GM20000 (cell line): ENCODE results near the gene GLP1R.

Experiments used
- DNase-seq: peaks from one replicate; pipeline ENCODE4 v3.0.0; 2012; ENCODE audit warnings: low spot score
- TF ChIP-seq, protein P1 (sequence below): IDR thresholded peaks from 2 replicates; pipeline ENCODE4 v1.5.1; 2012; ENCODE audit warnings: mild to moderate bottlenecking, control low read depth; ENCODE audit errors: extremely low read depth, missing control alignments

GLP1R gene

DNA sequence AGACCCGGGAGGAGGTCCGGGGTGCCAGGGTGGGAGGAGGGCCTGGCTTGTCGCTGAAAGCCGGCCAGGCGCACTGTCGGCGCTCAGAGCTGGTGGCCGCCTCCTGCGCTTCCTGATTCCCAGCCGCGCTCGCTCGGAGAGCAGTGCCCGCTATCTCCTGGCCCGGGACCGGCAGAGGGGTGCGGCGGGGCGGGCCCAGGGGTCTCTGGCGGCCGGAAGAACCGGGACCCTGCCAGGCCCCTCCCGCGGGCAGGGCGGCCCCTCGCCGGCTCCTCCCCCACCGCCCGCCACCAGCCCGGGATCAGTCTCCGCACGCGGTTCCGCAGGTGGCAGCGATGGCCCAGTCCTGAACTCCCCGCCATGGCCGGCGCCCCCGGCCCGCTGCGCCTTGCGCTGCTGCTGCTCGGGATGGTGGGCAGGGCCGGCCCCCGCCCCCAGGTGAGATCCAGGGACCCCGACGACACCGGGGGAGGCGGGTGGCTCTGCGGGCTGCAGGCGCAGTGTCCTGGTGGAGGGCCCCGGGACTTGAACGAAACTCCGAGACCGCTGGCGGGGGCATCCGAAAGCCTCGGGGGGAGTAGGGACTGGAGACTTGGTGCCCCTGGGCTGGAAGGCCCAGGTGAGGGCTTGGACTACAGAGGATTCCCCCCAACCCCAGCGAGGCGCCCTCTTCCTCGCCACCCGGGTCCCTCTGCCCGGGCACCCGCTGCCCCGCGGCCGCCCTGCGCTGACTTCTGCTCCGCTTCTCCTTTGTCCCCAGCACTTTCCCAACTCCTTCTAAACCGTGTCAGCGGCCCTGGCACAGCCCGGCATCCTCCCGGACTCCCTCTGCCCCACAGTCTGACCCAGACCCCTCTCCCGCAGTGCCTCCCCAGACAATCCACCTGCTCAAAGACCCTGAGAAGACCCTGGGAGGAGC lies at the start of gene GLP1R:
Gene GLP1R, plus strand, starts transcription at position 301 of the 919 bp plus-strand sequence. Its CDS starts 60 bp downstream, at position 361.
- TF ChIP-seq, protein P1, sequence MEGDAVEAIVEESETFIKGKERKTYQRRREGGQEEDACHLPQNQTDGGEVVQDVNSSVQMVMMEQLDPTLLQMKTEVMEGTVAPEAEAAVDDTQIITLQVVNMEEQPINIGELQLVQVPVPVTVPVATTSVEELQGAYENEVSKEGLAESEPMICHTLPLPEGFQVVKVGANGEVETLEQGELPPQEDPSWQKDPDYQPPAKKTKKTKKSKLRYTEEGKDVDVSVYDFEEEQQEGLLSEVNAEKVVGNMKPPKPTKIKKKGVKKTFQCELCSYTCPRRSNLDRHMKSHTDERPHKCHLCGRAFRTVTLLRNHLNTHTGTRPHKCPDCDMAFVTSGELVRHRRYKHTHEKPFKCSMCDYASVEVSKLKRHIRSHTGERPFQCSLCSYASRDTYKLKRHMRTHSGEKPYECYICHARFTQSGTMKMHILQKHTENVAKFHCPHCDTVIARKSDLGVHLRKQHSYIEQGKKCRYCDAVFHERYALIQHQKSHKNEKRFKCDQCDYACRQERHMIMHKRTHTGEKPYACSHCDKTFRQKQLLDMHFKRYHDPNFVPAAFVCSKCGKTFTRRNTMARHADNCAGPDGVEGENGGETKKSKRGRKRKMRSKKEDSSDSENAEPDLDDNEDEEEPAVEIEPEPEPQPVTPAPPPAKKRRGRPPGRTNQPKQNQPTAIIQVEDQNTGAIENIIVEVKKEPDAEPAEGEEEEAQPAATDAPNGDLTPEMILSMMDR, result no peak
- no peak for DNase-seq

DNA sequence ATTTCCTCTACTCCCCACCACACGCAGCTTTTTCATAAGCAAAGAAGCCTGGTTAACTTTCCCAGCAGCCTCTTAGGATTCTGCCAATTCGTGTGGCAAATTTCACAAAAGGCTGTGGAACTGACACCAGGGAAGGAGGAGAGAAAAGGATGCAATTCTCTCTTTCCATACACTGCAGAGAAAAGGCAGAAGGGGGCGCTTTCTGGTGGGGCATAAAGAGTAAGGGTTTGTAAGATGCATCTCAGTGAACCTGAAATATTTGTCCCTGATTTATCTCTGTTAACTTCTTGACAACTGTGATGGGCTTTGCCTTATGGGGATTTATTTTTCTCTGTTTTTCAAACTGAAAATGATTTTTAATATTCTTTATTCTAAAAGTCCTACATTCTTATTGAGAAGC lies 45.5 kb upstream of the GLP1R start:
- TF ChIP-seq, protein P1, result no peak
- no peak for DNase-seq

DNA sequence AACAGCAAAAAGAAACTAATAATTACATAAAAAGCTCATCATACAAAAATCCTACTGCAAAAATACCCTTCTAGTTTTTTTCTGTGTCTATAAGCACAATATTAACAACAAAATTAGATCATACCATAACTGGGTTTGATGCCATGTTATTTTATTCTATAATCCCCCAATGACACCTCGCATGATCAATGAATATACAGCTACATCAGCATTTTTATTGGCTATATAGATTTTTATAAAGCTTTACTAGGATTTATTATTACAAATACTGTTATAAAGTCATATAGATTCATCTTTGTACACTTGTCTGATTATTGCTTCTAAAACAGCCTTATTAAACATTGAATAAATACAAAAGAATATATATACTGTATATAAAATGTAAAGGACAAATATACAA lies 45.1 kb upstream of the GLP1R start:
- DNase-seq, result no peak
- TF ChIP-seq, protein P1, result no peak

DNA sequence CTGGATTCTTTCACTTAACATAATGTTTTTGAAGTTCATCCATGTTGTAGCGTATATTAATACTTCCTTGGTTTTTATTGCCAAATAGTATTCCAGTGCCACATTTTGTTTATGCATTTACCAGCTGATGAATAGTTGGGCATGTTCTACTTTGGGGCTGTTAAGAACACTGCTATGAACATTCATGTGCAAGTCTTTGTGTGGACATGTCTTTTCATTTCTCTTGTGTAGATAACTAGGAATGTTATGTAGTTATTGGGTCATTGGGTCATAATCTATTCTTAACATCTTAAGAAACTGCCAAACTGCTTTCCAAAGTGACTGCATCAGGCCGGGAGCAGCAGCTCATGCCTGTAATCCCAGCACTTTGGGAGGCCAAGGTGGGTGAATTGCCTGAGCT lies 43.8 kb upstream of the GLP1R start:
- TF ChIP-seq, protein P1, result no peak
- DNase-seq, result no peak

DNA sequence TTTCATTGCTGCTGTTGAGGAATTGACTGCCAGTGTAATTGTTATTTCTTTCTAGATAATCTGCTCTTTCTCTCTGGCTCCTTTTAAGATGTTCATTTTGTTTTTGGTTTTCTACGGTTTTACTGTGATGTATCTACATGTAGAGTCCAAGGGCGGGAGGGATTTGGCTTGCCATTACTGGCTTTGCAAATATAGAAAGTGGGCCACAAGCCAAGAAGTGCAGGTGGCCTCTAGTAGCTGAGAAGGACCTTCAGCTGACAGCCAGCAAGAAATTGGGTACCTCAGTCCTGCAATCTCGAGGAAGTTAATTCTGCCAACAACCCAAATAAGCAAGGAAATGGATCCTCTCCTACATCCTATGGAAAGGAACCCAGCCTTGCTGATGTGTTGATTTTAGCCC lies 42.8 kb upstream of the GLP1R start:
- TF ChIP-seq, protein P1, result no peak
- no peak for DNase-seq

DNA sequence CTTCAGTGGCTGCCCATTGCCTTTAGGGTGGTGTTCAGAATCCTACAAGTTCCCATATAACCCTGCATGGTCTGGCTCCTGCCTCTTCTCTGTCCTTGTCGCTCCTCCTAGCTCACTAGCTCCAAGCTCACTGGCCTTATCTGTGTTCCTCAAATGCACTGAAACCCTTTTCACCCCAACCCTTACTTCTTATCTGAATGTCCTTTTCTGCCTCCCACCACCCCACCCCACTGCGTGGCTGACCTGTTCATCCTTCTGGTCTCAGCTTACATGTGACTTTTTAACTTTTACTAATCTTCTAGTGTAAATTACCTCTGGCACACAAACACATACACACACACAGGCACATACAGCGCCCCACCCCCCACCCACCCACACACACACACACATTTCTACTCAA lies 41.0 kb upstream of the GLP1R start:
- TF ChIP-seq, protein P1, result no peak
- no peak for DNase-seq

DNA sequence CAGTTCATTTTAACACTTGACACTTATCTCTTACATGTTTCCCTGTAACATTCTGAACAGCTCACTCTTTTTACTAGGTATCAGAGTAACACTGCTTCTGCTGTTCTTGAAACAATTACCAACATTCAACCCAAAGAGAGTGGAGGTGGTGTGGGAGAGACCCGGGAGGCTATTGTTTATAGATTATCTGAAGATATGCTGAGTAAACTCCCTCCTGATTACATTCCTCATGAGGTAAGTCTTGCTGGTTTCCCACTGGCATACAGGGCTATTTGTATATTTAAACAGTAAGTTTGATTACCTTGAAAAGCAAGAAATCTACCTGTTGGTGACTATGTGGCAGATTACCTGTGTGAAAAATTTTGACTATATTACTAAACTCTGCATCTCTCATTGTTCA lies 39.8 kb upstream of the GLP1R start:
- TF ChIP-seq, protein P1, result no peak
- DNase-seq, result no peak
